Cardiac muscle cell (in vitro differentiated cells and primary cell): Measurements from ENCODE around the gene REEP6. TPM values are rescaled to one million over a fixed set of nuclear protein-coding genes. Genes with fewer than 3 reads are reported as not detected.

ENCODE experiments used
- DNase-seq, 2 donors: peaks; one replicate each; pipeline versions ENCODE4 v3.0.0 to v3.0.0-alpha.2; 2010 to 2017; ENCODE audit warnings: low read depth in 1 of 2, low spot score in 1 of 2
- H3K27ac ChIP-seq: fragments of 200-600 bp; sonication (generic); 2 replicates; pipeline ENCODE4 v1.5.1; 2016
- H3K27me3 ChIP-seq: fragments of 200-600 bp; sonication (generic); 2 replicates; pipeline ENCODE4 v1.6.0; 2016; ENCODE audit warnings: control low read depth
- H3K36me3 ChIP-seq: fragments of 200-600 bp; sonication (generic); 2 replicates; pipeline ENCODE4 v1.5.1; 2016; ENCODE audit warnings: control low read depth
- H3K4me1 ChIP-seq: fragments of 200-600 bp; sonication (generic); 2 replicates; pipeline ENCODE4 v1.8.1; 2017; ENCODE audit warnings: low read depth, mild to moderate bottlenecking, mixed run types
- H3K4me3 ChIP-seq: fragments of 200-600 bp; sonication (generic); 2 replicates; pipeline ENCODE4 v1.5.1; 2016; ENCODE audit warnings: mild to moderate bottlenecking
- H3K9me3 ChIP-seq: fragments of 200-600 bp; sonication (generic); 2 replicates; pipeline ENCODE4 v1.5.1; 2017; ENCODE audit warnings: low read depth, mild to moderate bottlenecking, control low read depth
- polyA plus RNA-seq: library from polyadenylated mRNA; unstranded; fragments of >200 nt; fragmentation: Nextera tagmentation; extraction: Ambion mirVana; gene quantifications from 2 replicates; pipeline ENCODE4 v1.2.1, GENCODE V29; 2016
- total RNA-seq: library from RNA; depleted of rRNA; stranded (reverse); fragments of >200 nt; gene quantifications from 2 replicates; pipeline ENCODE4 v1.2.3, GENCODE V29; 2016
- TF ChIP-seq, protein P1 (sequence below): IDR thresholded peaks from 2 replicates; pipeline ENCODE4 v1.5.1; 2012; ENCODE audit warnings: low read depth, mild to moderate bottlenecking, low read length

REEP6 gene
- total and polyA plus RNA-seq, 2 experiments from 2014 or later, result 52.7 to 99.8 TPM

- TF ChIP-seq, protein P1, sequence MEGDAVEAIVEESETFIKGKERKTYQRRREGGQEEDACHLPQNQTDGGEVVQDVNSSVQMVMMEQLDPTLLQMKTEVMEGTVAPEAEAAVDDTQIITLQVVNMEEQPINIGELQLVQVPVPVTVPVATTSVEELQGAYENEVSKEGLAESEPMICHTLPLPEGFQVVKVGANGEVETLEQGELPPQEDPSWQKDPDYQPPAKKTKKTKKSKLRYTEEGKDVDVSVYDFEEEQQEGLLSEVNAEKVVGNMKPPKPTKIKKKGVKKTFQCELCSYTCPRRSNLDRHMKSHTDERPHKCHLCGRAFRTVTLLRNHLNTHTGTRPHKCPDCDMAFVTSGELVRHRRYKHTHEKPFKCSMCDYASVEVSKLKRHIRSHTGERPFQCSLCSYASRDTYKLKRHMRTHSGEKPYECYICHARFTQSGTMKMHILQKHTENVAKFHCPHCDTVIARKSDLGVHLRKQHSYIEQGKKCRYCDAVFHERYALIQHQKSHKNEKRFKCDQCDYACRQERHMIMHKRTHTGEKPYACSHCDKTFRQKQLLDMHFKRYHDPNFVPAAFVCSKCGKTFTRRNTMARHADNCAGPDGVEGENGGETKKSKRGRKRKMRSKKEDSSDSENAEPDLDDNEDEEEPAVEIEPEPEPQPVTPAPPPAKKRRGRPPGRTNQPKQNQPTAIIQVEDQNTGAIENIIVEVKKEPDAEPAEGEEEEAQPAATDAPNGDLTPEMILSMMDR, result no peak
- Histone ChIP-seq H3K27me3 (peaks cover 18% of the 10 kb centered on the region), H3K4me3 (no peak overlapping the region), H3K9me3 (no peaks in the 10 kb centered on the region), H3K36me3 (no peaks in the 10 kb centered on the region), H3K4me1 (no peaks in the 10 kb centered on the region), H3K27ac (no peak overlapping the region)
- no peak for DNase-seq
These were observed 11.6 kb downstream of the REEP6 start for GRCh38 chr19:1502433-1503088.

DNA sequence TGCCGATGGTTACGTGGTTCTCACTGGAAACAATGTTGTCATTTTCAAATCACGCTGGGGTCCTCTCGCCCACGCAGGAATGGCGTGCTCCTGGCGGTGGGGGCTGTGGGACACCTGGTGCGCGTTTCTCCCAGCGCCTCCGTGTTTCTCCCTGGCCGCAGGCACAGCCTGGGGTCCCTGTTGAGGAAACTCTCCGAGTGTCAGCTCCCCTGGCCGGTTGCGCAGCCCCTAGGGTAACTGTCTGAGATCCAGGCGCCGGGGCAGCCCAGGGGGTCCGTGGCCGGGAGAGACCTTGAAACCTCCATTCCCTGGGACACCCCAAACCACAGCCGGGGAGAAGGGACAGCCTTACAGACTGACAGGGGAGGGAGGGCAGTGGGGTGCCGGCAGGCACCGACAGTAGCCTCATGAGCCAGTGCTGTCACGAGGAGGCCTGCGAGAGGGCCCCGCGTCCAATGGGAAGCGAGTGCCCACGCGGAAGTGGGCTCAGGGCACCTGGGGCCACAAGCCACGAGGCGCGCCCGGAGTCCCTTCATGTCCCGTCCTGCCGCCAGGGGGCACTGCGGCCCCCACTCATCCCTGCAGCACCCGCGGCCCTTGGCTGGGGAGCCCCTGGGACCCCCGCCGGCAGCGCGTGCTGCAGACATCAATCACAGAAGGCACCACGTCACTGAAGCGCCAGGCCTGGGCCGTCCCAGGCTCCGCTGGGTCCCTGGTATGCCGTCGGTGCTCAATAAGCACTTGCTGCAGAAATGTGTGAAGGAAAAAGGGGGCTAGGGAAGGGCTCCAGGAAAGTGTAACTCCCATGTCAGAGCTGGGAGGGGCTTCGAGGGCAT lies 12.3 kb downstream of the REEP6 start:
- no peak overlapping the region for H3K4me3 ChIP-seq
- TF ChIP-seq, protein P1, result peak; percentile 73
- no peaks in the 10 kb centered on the region for H3K9me3 ChIP-seq
- H3K4me1 ChIP-seq, result no peaks in the 10 kb centered on the region
- DNase-seq, result peak; percentile 43 to 64
- H3K27ac ChIP-seq, result no peak overlapping the region
- no peaks in the 10 kb centered on the region for H3K36me3 ChIP-seq
- H3K27me3 ChIP-seq, result peaks cover 18% of the 10 kb centered on the region

- Histone ChIP-seq H3K27me3 (peaks cover 18% of the 10 kb centered on the region), H3K9me3 (no peaks in the 10 kb centered on the region), H3K4me3 (no peak overlapping the region), H3K27ac (no peak overlapping the region), H3K36me3 (no peaks in the 10 kb centered on the region), H3K4me1 (no peaks in the 10 kb centered on the region)
- DNase-seq, result no peak
- TF ChIP-seq, protein P1, result no peak
These were observed 13.2 kb downstream of the REEP6 start for GRCh38 chr19:1503925-1504773.

DNA sequence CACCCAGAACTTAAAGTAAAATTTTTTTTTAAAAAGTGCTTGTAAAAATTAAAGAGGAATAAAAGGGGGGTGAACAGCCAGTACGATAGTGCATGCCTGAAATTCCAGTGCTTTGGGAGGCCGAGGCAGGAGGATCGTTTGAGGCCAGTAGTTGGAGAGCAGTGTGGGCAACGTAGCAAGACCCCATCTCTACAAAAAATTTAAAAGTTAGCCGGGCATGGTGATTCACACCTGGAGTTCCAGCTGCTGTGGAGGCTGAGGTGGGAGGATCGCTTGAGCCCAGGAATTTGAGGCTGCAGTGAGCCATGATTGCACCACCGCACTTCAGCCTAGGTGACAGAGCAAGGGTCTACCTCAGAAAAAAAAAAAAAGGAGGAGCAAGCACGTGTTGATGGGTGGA lies 14.0 kb downstream of the REEP6 start:
- Histone ChIP-seq H3K9me3 (no peaks in the 10 kb centered on the region), H3K27me3 (peaks cover 18% of the 10 kb centered on the region), H3K4me1 (no peaks in the 10 kb centered on the region), H3K4me3 (no peak overlapping the region), H3K27ac (no peak overlapping the region), H3K36me3 (no peaks in the 10 kb centered on the region)
- DNase-seq, result no peak
- TF ChIP-seq, protein P1, result no peak
